Measurements from ENCODE around the gene ZKSCAN1.
A peak's percentile ranks its signal among the peaks of the same experiment; 100 is the strongest.
"Not testable (repeated sequence)": the region's sequence is repeated elsewhere in the genome, so short reads cannot be mapped to it uniquely, and the experiment has no call there.

The ZKSCAN1 gene

DNA sequence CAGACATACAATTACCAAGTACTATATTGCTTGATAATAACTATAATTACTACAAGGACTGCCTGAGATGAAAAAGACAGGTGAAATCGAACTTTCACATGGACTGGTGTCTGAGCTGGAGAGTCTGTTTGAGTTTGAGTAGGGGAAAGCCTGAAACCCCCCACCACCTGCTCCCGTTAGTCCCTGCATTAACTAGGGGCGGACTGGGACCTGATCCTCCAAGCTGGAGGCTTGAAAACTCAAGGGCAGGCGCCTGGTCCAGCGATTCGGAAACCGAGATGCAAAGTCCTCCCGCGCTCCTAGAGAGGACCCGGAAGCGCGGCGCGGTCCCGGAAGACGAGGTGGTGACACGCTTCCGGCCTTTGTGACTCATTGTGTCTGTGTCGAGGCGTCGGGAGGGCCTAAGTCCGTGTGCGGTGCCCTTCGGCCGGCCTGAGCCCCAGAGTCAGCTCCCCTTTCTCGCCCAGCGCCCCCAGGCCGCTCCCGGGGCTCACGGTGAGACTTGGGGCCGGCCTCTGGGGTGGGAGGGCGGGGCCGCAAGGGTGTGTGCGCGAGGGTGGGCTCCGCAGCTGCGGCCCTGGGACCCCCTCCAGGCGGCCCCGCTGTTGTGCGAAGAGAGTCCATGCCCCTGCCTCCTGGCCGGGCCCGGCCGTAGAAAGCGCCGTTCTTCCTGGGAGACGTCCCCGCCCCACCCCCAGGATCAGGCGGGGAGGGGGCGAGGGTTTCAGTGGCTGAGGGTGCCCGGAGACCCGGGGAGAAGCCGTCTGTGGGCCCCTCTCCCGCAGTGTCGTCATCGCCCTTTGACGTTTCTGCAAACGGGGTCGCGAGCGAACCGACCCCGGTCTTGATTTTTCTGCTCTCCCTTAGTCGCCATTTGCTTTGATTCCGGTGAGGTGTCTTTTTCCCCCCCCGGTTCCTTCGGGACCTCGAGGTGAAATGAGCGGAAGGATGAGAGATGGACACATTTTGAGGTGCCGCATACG is at the start of gene ZKSCAN1:
Gene ZKSCAN1 (plus strand): TSS at position 365 of the 983 bp plus-strand sequence. CDS start 7,911 bp downstream, outside the sequence.
- DNase-seq (ENCODE audit: low read depth, low spot score), result peak; percentile 96

DNA sequence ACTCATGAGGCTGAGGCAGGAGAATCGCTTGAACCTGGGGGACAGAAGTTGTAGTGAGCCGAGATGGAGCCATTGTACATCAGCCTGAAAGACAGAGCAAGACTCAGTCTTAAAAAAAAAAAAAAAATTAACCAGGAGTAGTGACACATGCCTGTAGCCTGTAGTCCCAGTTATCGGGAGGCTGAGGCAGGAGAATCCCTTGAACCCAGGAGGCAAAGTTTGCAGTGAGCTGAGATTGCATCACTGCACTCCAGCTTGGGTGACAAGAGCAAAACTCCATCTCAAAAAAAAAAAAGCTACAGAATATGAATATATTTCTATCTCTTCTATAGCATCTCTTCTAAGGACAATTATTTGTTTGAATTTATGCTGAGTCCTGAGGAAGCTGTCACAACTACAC is 46.1 kb upstream of the ZKSCAN1 start:
- DNase-seq (ENCODE audit: low read depth, low spot score), result no peak

DNA sequence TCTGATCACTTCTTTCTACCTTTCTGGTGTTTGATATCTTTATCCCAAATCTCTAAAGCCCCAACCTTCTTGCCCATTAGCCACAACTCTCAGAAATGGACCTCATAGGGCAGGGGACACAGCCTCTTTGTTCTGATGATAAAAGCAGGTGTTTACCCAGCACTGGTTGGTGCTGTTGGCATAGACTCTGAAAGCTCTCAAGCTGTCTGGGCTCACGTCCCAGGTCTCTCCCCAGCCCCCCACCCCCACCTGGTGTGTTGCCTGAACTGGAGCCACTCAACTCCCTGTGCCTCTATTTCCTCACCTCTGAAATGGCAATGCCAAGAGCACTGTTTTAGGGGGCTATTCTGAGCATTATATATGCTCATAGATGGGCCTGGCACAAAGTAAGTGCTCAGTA is 45.6 kb upstream of the ZKSCAN1 start:
- not testable (repeated sequence) for DNase-seq (ENCODE audit: low read depth, low spot score)

DNA sequence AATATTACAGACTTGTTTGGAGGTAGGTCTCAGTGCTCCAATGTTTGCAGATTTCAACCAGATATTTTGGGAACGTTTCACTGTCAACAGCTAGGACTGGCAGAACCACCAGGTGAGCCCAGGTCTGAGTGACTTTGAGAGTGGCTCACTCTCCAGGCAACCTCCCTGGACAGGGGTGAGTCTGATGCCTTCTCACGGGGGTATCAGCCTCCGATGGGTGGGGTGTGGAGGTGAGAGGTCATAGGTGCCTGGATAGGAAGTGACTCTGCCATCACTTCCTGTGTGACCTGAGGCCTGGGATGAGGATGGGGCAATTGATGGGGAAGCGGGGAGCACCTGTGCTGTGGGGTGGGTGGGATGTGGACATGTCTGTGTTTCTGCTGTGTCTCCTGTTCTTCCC is 44.2 kb upstream of the ZKSCAN1 start:
- DNase-seq (ENCODE audit: low read depth, low spot score), result no peak

DNA sequence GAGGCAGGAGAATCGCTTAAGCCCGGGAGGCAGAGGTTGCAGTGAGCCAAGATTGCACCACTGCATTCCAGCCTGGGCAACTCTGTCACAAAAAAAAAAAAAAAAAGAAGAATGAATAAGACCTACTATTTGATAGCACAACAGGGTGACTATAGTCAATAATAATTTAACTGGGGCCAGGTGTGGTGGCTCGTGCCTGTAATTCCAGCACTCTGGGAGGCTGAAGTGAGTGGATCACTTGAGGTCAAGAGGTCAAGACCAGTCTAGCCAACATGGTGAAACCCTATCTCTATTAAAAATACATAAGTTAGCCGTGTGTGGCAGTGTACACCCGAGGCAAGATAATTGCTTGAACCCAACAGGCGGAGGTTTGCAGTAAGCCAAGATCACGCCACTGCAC is 41.6 kb upstream of the ZKSCAN1 start:
- DNase-seq (ENCODE audit: low read depth, low spot score), result not testable (repeated sequence)

DNA sequence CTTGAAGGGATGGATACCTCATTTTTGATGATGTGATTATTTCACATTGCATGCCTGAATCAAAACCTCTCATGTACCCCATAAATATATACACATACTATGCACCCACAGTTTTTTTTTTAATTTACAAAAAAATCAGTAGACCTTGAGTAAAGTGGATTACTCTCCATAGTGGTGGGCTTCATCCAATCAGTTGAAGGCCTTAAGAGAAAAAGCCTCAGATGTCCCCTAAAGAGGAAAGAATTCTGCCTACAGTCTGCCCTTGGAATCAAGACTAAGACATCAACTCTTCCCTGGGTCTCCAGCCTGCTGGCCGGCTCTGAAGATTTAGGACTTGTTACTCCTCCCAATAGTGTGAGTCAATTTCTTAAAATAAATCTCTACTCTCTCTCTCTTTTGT is 40.7 kb upstream of the ZKSCAN1 start:
- DNase-seq (ENCODE audit: low read depth, low spot score), result no peak

DNA sequence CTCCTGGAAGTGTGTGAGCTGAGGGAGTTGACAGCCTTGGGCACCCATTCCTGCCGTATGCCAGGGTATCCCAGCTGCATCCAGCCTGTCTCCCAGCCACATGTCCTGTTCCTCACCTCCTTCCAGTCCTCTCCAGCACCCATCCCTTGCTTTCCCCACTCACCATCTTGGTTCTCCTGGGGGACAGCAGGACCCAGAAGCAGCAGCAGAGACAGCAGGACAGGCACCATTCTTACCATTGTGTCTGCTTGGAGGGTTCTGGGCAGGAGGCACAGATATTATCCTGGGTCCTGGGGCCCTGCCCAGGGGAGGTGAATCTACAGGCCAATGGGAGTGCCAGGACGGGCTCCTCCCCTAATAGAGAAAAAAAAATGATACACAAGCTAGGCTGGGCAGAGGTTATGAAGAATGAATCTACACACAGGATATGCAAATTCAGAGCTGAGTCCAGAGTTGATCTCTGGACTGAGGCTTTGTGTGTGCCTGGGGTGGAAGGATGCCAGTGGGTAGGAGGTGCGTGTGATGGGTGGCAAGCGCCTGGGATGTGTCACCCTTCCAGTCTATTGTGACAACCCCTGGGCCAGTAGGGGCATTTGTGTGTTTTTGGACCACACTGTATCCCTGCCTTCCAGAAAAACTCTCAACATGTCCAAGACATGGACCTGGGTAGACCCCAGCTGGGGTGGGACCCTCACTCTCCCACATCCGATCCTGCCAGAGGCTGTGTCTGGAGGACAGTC is 39.4 kb upstream of the ZKSCAN1 start, which contains the start of gene AZGP1:
Gene AZGP1 (minus strand): TSS at position 250 of the 740 bp plus-strand sequence. CDS start 11 bp downstream, at position 239.
- peak; percentile 4 for DNase-seq (ENCODE audit: low read depth, low spot score)

DNA sequence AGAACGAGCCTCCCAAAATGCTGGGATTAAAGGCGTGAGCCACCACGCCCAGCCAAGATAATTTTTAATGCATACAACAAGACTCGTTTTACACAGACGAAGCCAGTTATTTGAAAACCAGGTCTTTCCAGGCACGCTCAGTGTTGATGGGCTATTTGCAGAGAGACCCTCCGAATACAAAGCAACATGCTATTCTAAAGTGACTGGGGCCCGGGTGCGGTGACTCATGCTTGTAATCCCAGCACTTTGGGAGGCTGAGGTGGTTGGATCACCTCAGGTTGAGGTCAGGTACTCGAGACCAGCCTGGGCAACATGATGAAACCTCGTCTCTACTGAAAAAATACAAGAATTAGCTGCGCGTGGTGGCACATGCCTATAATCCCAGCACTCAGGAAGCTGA is 38.8 kb upstream of the ZKSCAN1 start:
- no peak for DNase-seq (ENCODE audit: low read depth, low spot score)

DNA sequence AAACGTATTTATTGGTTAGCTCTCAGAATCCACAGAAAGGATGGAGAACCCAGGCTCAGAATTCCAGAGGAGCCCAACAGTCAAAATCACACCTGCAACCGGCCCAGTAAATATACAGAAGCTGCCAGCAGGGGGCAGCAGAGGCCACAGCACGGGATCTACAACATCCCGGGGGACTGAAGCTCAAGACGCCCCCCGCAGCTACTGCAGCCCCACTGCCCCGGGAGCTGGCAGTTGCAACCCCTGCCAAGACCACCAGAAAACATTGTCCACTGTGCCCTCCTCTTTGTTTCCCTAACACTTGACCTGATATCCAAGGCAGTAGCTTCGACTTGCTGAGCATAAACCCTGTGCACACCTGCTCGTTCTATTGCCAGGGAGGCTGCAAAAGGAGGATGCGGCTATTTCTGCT is 35.6 kb upstream of the ZKSCAN1 start:
- peak; percentile 27 for DNase-seq (ENCODE audit: low read depth, low spot score)

DNA sequence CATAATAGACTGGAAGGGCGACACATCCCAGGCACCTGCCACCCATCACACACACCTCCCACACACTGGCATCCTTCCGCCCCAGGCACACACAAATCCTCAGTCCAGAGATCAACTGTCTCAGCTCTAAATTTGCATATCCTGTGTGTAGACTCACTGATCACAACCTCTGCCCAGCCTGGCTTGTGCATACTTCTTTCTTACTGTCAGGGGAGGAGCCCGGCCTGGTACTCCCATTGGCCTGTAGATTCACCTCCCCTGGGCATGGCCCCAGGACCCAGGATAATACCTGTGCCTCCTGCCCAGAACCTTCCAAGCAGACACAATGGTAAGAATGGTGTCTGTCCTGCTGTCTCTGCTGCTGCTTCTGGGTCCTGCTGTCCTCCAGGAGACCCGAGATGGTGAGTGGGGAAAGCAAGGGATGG is 34.9 kb upstream of the ZKSCAN1 start:
- DNase-seq (ENCODE audit: low read depth, low spot score), result not testable (repeated sequence)

DNA sequence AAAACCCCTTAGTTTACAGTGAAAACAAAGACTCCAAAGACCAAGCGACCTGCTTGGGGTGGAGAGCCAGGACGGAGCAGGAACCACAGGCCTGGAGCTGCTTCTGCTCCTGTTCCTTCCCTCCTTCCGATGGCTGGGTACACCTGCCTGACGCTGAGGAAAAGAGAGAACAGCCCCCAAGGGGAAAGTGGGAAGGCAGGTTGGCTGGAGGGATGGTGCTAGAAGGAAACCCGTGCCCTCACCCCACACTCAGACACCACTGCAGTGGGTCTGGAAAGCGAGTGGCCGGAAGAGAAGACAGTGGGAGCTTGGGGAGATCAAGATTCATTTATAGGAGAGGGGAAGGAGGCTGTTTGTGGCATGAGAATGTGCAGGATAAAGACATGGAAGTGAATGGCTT is 34.3 kb upstream of the ZKSCAN1 start:
- not testable (repeated sequence) for DNase-seq (ENCODE audit: low read depth, low spot score)

DNA sequence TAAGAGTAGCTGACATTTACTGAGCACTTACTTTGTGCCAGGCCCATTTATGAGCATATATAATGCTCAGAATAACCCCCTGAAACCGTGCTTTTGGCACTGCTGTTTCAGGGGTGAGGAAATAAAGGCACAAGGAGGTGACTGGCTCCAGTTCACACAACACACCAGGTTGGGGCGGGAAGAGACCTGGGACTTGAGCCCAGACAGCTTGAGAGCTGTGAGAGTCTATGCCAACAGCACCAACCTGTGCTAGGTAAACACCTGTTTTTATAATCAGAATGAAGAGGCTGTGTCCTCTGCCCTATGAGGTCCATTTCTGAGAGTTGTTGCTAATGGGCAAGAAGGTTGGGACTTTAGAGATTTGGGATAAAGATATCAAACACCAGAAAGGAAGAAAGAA is 30.8 kb upstream of the ZKSCAN1 start:
- DNase-seq (ENCODE audit: low read depth, low spot score), result no peak

DNA sequence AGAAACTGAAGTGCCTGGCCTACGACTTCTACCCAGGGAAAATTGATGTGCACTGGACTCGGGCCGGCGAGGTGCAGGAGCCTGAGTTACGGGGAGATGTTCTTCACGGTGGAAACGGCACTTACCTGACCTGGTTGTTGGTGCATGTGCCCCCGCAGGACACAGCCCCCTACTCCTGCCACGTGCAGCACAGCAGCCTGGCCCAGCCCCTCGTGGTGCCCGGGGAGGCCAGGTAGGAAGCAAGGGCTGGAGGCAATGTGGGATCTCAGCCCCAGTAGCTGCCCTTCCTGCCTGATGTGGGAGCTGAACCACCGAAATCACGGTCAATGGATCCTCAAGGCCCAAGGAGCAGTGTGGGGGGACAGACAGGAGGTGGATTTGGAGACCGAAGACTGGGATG is 28.1 kb upstream of the ZKSCAN1 start:
- not testable (repeated sequence) for DNase-seq (ENCODE audit: low read depth, low spot score)

DNA sequence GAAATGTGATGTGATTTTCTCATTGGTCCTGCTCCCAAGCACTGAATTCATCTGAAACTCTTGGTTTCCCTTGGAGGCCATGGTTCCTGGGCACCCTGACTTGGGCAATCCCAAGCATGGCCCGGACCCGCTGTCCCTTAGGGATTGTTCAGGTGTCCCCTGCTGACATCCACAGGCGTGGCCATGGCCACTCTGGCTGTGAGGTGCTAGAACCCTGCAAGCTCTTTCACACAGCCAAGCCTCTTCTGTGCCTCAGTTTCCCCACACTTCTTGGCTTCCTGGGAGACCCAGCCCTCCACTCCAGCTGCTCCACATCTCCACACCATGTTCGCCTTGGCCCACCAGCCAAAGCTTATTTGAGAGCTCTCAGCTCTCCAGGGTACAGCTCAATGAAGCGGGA is 27.6 kb upstream of the ZKSCAN1 start:
- no peak for DNase-seq (ENCODE audit: low read depth, low spot score)

DNA sequence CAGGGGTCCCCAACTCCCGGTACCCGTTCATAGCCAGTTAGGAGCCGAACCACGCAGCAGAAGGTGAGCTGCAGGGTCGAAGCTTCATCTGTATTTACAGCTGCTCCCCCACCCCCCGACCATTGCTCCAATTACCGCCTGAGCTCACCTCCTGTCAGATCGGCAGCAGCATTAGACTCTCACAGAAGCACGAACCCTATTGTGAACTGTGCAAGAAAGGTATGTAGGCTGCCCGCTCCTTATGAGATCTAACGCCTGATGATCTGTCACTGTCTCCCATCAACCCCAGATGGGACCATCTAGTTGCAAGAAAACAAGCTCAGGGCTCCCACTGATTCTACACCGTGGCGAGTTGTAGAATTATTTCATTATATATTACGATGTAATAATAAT is 24.9 kb upstream of the ZKSCAN1 start:
- no peak for DNase-seq (ENCODE audit: low read depth, low spot score)

DNA sequence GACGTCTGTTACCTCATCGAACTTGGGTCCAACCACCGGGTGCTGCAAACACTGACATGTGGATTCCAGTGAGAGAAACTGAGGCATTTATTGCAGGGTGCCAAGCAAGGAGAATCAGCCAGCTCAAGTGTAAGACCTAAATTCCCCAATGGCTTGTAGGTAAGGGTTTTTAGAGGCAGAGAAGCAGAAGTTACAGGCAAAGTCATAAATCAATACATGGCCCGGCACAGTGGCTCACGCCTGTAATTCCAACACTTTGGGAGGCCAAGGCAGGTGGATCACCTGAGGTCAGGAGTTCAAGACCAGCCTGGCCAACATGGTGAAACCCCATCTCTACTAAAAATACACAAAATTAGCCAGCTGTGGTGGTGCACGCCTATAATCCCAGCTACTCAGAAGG is 23.9 kb upstream of the ZKSCAN1 start:
- DNase-seq (ENCODE audit: low read depth, low spot score), result not testable (repeated sequence)

DNA sequence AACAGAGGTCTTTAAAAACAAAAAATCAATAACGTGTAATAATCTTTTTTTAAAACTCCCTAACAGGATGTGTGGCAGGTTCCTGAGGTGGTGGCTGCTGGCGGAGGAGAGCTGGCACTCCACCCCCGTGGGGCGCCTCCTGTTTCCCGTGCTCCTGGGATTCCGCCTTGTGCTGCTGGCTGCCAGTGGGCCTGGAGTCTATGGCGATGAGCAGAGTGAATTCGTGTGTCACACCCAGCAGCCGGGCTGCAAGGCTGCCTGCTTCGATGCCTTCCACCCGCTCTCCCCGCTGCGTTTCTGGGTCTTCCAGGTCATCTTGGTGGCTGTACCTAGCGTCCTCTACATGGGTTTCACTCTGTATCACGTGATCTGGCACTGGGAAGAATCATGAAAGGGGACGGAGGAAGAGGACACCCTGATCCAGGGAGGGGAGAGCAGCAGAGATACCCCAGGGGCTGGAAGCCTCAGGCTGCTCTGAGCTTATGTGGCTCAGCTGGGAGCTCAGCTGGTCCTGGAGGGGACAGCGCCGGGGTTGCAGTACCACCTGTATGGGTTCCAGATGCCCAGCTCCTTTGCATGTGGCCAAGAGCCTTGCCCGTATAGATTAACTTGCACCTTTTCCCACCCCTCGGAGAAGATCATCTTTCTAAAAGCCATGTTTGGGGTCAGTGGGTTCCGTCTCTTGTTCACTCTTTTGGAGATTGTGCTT is 22.9 kb upstream of the ZKSCAN1 start:
- DNase-seq (ENCODE audit: low read depth, low spot score), result no peak

DNA sequence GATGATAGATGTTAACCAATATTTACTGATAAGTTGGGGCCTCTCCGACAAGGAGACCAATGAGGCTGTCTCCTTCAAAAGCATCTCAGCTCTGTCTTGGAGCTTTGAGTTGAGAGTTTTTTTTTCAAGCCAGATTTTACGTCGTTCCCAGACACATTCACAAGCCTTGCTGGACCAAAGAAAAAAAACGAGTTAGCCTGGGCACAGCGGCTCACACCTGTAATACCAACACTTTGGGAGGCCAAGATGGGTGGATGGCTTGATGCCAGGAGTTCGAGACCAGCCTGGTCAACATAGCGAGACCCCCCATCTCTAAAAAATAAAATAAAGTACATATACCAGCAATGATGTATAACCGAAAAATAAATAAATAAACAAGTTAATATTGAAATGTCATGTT is 20.6 kb upstream of the ZKSCAN1 start:
- DNase-seq (ENCODE audit: low read depth, low spot score), result no peak

DNA sequence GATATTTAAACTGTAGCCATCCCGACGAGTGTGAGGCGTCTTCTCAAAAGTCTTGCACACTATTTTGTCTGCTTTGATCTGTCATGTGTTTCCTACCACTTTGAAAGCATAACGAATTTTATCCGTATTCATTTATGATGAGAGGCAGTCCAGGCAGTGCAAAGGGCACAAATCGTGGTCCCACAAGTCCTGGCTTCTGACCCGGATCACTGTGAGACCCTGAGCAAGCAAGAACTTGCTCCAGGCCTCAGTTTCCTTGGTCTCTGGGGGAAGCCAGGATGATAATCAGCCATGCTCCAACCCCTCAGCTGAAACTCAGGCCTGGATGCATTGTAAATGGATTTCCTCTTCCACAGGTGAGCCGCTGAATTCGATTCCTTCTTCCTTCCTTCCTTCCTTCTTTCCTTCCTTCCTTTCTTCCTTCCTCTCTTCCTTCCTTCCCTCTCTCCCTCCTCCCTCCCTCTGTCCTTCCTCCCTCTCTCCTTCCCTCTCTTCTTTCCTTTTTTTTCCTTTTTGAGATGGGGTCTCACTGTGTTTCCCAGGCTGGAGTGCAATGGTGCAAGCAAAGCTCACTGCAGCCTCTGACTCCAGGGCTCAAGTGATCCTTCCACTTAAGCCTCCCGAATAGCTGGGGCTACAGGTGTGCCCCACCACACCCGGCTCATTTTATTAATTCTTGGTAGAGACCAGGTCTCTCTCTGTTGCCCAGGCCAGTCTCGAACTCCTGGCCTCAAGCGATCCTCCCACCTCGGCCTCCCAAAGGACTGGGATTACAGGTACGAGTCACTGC is 18.4 kb upstream of the ZKSCAN1 start:
- DNase-seq (ENCODE audit: low read depth, low spot score), result no peak

DNA sequence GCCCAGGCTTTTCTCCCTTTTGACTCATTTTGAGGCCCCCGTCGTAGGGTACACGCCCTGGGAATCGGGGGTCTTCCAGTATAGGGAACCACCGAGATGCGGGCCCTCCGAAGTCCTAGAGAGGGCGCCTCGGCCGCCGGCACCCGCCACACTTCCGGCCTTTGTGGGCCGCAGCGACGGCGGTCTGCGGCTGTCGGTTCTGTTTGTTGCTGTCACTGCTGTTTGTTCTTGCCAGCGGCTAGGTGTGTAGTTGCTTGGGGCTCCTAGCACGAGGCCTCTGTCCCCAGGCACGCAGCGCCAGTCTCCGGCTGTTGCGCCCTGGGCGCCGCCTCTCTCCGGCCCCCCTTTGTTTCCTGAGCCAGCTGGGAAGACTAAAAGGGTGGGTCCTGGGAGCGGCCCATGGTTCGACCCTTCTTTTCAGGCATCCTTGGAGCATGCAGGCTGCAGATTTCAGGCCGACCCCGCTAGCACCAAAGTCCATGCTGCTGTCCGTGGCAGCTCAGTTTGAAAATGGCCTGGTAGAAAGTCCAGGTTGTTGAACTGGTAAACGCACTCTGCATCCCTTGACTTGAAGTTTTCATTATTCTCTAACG is 17.8 kb upstream of the ZKSCAN1 start:
- peak; percentile 57 for DNase-seq (ENCODE audit: low read depth, low spot score)

DNA sequence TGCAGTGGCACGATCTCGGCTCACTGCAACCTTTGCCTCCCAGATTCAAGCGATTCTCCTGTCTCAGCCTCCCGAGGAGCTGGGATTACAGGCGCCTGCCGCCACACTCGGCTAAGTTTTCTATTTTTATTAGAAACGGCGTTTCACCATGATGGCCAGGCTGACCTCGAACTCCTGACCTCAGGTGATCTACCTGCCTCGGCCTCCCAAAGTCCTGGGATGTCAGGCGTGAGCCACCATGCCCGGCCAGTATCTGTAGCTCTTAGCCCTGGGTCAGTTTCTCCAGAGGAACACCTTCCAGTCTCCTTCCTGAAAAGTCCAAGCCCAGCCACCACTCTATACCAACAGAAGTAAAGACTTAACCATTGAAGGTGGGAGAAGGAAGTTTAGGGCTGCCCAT is 15.2 kb upstream of the ZKSCAN1 start:
- no peak for DNase-seq (ENCODE audit: low read depth, low spot score)

Measured in astrocyte of the hippocampus (primary cell).